Ishikawa (cell line): Measurements from ENCODE around the gene TCF7L2.

ENCODE experiments used
- CREB1 ChIP-seq: IDR thresholded peaks from 2 replicates; pipeline ENCODE4 v1.6.1; 2012; ENCODE audit warnings: low read depth
- EP300 ChIP-seq: IDR thresholded peaks from 2 replicates; pipeline ENCODE4 v1.6.1; 2012; ENCODE audit warnings: borderline replicate concordance
- FOXM1 ChIP-seq: IDR thresholded peaks from 2 replicates; pipeline ENCODE4 v1.6.1; 2012; ENCODE audit warnings: low read depth, borderline replicate concordance
- YY1 ChIP-seq: IDR thresholded peaks from 2 replicates; pipeline ENCODE4 v1.6.1; 2012; ENCODE audit warnings: low read depth
- ZBTB7A ChIP-seq: IDR thresholded peaks from 2 replicates; pipeline ENCODE4 v1.6.1; 2012; ENCODE audit warnings: low read depth
- TF ChIP-seq, protein P1 (sequence below): IDR thresholded peaks from 2 replicates; pipeline ENCODE4 v1.6.1; 2012
- TF ChIP-seq, protein P2 (sequence below): IDR thresholded peaks from 2 replicates; pipeline ENCODE4 v1.6.1; 2012
- TF ChIP-seq, protein P3 (sequence below): IDR thresholded peaks from 2 replicates; pipeline ENCODE4 v1.6.1; 2012; ENCODE audit warnings: low read depth, mild to moderate bottlenecking

DNA sequence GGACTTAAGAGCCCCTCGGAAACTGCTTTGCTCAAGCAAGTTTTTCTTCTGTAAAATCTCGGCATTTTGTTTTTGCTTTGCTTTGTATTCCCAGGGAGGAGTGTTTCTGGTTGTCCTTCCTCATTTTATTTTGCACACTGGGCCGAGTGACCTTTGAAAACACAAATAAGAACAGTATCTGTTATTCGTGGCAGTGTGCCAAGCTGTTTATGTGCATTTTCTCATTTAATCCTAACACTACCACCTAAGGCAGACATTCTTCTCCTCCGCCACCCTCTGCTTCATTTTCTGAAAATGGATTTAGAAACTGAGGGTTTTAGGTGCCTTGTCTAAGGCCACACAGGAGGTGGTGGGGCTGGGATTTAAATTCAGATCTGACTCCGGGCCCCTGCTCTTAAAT, 218.5 kb downstream of the TCF7L2 start:
- no peak for TF ChIP-seq YY1
- no peak for TF ChIP-seq EP300
- TF ChIP-seq, protein P1, sequence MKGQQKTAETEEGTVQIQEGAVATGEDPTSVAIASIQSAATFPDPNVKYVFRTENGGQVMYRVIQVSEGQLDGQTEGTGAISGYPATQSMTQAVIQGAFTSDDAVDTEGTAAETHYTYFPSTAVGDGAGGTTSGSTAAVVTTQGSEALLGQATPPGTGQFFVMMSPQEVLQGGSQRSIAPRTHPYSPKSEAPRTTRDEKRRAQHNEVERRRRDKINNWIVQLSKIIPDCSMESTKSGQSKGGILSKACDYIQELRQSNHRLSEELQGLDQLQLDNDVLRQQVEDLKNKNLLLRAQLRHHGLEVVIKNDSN, result no peak
- TF ChIP-seq CREB1, result no peak
- TF ChIP-seq, protein P2, sequence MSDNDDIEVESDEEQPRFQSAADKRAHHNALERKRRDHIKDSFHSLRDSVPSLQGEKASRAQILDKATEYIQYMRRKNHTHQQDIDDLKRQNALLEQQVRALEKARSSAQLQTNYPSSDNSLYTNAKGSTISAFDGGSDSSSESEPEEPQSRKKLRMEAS, result no peak
- TF ChIP-seq, protein P3, sequence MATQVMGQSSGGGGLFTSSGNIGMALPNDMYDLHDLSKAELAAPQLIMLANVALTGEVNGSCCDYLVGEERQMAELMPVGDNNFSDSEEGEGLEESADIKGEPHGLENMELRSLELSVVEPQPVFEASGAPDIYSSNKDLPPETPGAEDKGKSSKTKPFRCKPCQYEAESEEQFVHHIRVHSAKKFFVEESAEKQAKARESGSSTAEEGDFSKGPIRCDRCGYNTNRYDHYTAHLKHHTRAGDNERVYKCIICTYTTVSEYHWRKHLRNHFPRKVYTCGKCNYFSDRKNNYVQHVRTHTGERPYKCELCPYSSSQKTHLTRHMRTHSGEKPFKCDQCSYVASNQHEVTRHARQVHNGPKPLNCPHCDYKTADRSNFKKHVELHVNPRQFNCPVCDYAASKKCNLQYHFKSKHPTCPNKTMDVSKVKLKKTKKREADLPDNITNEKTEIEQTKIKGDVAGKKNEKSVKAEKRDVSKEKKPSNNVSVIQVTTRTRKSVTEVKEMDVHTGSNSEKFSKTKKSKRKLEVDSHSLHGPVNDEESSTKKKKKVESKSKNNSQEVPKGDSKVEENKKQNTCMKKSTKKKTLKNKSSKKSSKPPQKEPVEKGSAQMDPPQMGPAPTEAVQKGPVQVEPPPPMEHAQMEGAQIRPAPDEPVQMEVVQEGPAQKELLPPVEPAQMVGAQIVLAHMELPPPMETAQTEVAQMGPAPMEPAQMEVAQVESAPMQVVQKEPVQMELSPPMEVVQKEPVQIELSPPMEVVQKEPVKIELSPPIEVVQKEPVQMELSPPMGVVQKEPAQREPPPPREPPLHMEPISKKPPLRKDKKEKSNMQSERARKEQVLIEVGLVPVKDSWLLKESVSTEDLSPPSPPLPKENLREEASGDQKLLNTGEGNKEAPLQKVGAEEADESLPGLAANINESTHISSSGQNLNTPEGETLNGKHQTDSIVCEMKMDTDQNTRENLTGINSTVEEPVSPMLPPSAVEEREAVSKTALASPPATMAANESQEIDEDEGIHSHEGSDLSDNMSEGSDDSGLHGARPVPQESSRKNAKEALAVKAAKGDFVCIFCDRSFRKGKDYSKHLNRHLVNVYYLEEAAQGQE, result no peak
- TF ChIP-seq ZBTB7A, result no peak
- no peak for TF ChIP-seq FOXM1
